Panc1 (cell line): ENCODE measurements around the gene NSD2. TPM values are rescaled to one million over a fixed set of nuclear protein-coding genes. Genes with fewer than 3 reads are reported as not detected.
A peak's percentile ranks its signal among the peaks of the same experiment; 100 is the strongest.
"Not testable (repeated sequence)": the region's sequence is repeated elsewhere in the genome, so short reads cannot be mapped to it uniquely, and the experiment has no call there.

ENCODE experiments used
- ATAC-seq: fragments of 200-7000 bp; cut with Tn5 transposase; 2 replicates; pipeline ENCODE4 v1.9.1; 2020; ENCODE audit warnings: mild to moderate bottlenecking, moderate library complexity
- BruUV-seq: library from RNA; stranded (reverse); fragments of 400-500 nt; replicated peaks from 2 replicates; lab custom pipeline; 2021; lab: Mats Ljungman, UMichigan
- CTCF ChIA-PET: fragments of 300-600 bp; sonication (Branson Sonifier 250); formaldehyde crosslinking; loops from one replicate; lab custom pipeline; 2022; ENCODE audit warnings: antibody characterized with exemption; lab: Charles Lee
- POLR2A ChIA-PET: fragments of 300-600 bp; sonication (Branson Sonifier 250); formaldehyde crosslinking; loops from one replicate; lab custom pipeline; 2022; ENCODE audit warnings: antibody characterized with exemption; lab: Charles Lee
- DNase-seq: peaks from one replicate; pipeline ENCODE4 v3.0.0-alpha.2; 2010; ENCODE audit warnings: low read depth, low spot score
- H3K27ac ChIP-seq: 2 replicates; pipeline ENCODE4 v1.5.1; 2011; ENCODE audit warnings: mild to moderate bottlenecking, low read length, inconsistent platforms
- H3K27me3 ChIP-seq: fragments of 200-500 bp; sonication (Bioruptor generic); 2 replicates; pipeline ENCODE4 v1.6.0; 2014; ENCODE audit warnings: low read length, inconsistent platforms; ENCODE audit not compliant: control insufficient read depth, insufficient read depth
- H3K36me3 ChIP-seq: fragments of 200-500 bp; sonication (Bioruptor generic); 2 replicates; pipeline ENCODE4 v1.5.1; 2014; ENCODE audit warnings: inconsistent platforms, mild to moderate bottlenecking, low read length, moderate library complexity; ENCODE audit not compliant: control insufficient read depth, insufficient read depth
- H3K4me1 ChIP-seq: 2 replicates; pipeline ENCODE4 v1.5.1; 2011; ENCODE audit warnings: inconsistent platforms, mild to moderate bottlenecking, low read length, moderate library complexity; ENCODE audit not compliant: control insufficient read depth, insufficient read depth
- H3K4me3 ChIP-seq, 2 experiments: 2 replicates each; pipeline ENCODE4 v1.5.1; 2011 to 2012; ENCODE audit warnings: low read depth in 2 of 2, low read length in 2 of 2, mild to moderate bottlenecking in 2 of 2, inconsistent platforms in 1 of 2, moderate library complexity in 1 of 2
- H3K9me3 ChIP-seq: fragments of 200-500 bp; sonication (Bioruptor generic); 2 replicates; pipeline ENCODE4 v1.5.1; 2014; ENCODE audit warnings: low read depth, mild to moderate bottlenecking, inconsistent platforms, low read length, moderate library complexity; ENCODE audit not compliant: control insufficient read depth, insufficient read depth
- POLR2AphosphoS5 ChIP-seq: IDR thresholded peaks from 2 replicates; pipeline ENCODE4 v1.6.1; 2012; ENCODE audit warnings: mild to moderate bottlenecking, low read depth, low read length, moderate library complexity
- SIN3A ChIP-seq: IDR thresholded peaks from 2 replicates; pipeline ENCODE4 v1.6.1; 2012; ENCODE audit warnings: low read depth, mild to moderate bottlenecking, low read length, moderate library complexity, borderline replicate concordance; ENCODE audit not compliant: insufficient read depth
- TCF7L2 ChIP-seq: IDR thresholded peaks from 2 replicates; pipeline ENCODE4 v1.6.1; 2011; ENCODE audit warnings: mild to moderate bottlenecking, low read depth, low read length, inconsistent platforms
- in situ Hi-C: cut with HindIII; loops from 2 replicates; pipeline ENCODE4 v1.10.0; 2016; ENCODE audit warnings: low sequenced_read_pairs, low pct_unique_long_range_greater_than_20kb
- intact Hi-C: fragments of 100-400 bp; cut with micrococcal nuclease; formaldehyde crosslinking; loops from one replicate; pipeline ENCODE4 v1.10.0; 2022; ENCODE audit not compliant: unreplicated experiment
- total RNA-seq: library from RNA; stranded (reverse); gene quantifications from one replicate; pipeline ENCODE4 v1.2.1, GENCODE V29; 2021; ENCODE audit not compliant: unreplicated experiment
- TF ChIP-seq, protein P1 (sequence below), 2 experiments: IDR thresholded peaks; 2 replicates each; pipeline ENCODE4 v1.6.1; 2011 to 2012; ENCODE audit warnings: low read depth in 2 of 2, control low read depth in 1 of 2, low read length in 1 of 2, mild to moderate bottlenecking in 1 of 2, moderate library complexity in 1 of 2; ENCODE audit not compliant: insufficient read depth in 1 of 2
- TF ChIP-seq, protein P2 (sequence below): fragments of 450-650 bp; IDR thresholded peaks from 2 replicates; pipeline ENCODE4 v1.5.1; 2017; ENCODE audit warnings: mild to moderate bottlenecking

Gene NSD2
- total RNA-seq, 1 experiment from 2014 or later = 116 TPM

DNA sequence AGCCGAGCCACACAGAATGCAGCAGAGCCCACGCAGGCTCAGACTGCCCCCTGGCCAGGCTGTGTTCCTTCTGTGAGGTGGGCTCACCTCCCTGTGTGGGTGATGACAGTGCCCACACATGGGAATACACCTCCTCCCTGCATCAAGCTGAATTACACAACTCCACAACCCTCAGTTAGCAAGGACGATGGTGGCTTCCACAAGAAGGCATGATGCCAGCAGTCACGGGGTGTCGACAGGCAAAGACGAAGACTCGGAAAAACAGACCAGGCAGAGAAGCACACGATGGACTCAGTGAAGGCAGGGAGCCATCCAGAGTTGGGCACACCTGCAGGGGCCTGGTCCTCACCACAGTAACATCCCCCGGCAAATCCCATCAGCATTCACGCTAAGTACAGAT lies 27.3 kb upstream of the NSD2 start:
- DNase-seq (no peak), ATAC-seq (no peak; the same call in 1 of the 2 replicates)
- peaks cover 3% of the 10 kb centered on the region; the same call in 1 of the 2 replicates for H3K36me3 ChIP-seq
- ChIA-PET POLR2A (no interaction called here), CTCF (no interaction called here)
- no peaks in the 10 kb centered on the region for H3K4me1 ChIP-seq
- intact Hi-C loops (no loop called here), in situ Hi-C loops (no loop called here)
- no TSS peak for BruUV-seq
- H3K27me3 ChIP-seq = no peaks in the 10 kb centered on the region
- no peaks in the 10 kb centered on the region for H3K9me3 ChIP-seq
- H3K4me3 ChIP-seq = no peak overlapping the region
- TF ChIP-seq POLR2AphosphoS5 = no peak
- TF ChIP-seq, protein P1, sequence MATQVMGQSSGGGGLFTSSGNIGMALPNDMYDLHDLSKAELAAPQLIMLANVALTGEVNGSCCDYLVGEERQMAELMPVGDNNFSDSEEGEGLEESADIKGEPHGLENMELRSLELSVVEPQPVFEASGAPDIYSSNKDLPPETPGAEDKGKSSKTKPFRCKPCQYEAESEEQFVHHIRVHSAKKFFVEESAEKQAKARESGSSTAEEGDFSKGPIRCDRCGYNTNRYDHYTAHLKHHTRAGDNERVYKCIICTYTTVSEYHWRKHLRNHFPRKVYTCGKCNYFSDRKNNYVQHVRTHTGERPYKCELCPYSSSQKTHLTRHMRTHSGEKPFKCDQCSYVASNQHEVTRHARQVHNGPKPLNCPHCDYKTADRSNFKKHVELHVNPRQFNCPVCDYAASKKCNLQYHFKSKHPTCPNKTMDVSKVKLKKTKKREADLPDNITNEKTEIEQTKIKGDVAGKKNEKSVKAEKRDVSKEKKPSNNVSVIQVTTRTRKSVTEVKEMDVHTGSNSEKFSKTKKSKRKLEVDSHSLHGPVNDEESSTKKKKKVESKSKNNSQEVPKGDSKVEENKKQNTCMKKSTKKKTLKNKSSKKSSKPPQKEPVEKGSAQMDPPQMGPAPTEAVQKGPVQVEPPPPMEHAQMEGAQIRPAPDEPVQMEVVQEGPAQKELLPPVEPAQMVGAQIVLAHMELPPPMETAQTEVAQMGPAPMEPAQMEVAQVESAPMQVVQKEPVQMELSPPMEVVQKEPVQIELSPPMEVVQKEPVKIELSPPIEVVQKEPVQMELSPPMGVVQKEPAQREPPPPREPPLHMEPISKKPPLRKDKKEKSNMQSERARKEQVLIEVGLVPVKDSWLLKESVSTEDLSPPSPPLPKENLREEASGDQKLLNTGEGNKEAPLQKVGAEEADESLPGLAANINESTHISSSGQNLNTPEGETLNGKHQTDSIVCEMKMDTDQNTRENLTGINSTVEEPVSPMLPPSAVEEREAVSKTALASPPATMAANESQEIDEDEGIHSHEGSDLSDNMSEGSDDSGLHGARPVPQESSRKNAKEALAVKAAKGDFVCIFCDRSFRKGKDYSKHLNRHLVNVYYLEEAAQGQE (IDR thresholded peaks at IDR 0.05; ENCODE audit: insufficient read depth in 1 of 2, low read depth in 2 of 2, low read length in 1 of 2) = no peak
- TF ChIP-seq, protein P2, sequence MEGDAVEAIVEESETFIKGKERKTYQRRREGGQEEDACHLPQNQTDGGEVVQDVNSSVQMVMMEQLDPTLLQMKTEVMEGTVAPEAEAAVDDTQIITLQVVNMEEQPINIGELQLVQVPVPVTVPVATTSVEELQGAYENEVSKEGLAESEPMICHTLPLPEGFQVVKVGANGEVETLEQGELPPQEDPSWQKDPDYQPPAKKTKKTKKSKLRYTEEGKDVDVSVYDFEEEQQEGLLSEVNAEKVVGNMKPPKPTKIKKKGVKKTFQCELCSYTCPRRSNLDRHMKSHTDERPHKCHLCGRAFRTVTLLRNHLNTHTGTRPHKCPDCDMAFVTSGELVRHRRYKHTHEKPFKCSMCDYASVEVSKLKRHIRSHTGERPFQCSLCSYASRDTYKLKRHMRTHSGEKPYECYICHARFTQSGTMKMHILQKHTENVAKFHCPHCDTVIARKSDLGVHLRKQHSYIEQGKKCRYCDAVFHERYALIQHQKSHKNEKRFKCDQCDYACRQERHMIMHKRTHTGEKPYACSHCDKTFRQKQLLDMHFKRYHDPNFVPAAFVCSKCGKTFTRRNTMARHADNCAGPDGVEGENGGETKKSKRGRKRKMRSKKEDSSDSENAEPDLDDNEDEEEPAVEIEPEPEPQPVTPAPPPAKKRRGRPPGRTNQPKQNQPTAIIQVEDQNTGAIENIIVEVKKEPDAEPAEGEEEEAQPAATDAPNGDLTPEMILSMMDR = no peak
- no peak for TF ChIP-seq SIN3A
- TF ChIP-seq TCF7L2 = no peak
- H3K27ac ChIP-seq = no peak overlapping the region

DNA sequence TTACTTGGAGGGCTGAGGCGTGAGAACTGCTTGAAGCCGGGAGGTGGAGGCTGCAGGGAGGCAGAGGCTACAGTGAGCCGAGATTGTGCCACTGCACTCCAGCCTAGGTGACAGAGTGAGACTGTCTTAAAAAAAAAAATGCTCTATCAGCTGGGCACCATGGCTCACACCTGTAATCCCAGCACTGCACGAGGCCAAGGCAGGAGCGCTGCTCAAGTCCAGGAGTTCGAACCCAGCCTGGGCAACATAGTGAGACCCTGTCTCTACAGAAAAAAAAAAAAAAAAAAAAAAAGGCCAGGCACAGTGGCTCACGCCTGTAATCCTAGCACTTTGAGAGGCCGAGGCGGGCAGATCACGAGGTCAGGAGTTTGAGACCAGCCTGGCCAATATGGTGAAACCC lies 26.6 kb upstream of the NSD2 start:
- ATAC-seq, H3K4me3 ChIP-seq, CTCF ChIA-PET, H3K9me3 ChIP-seq, H3K27ac ChIP-seq, H3K4me1 ChIP-seq, in situ Hi-C loops, POLR2A ChIA-PET, DNase-seq, H3K27me3 ChIP-seq, BruUV-seq, intact Hi-C loops, H3K36me3 ChIP-seq: not testable (repeated sequence)

DNA sequence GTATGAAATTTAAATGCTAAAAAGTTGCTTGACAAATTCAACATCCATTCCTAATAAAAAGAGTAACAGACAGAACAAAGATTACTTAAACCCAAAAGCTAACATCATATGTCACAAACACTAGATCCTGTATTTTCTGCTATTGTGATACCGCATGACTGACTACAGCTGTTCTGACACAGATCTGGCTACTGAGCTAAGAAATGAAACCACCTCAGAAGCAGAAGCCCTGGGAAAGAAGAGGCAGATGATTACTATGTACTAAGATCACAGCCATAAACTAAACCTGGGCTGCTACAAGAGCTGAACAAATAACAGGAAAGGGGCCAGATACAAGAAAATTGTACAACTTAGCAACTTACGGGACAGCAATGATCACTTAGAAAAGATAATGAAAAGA lies 24.6 kb upstream of the NSD2 start:
- TF ChIP-seq SIN3A = no peak
- TF ChIP-seq POLR2AphosphoS5 = no peak
- no peak for TF ChIP-seq TCF7L2
- TF ChIP-seq, protein P2 = no peak
- TF ChIP-seq, protein P1 (IDR thresholded peaks at IDR 0.05; ENCODE audit: insufficient read depth in 1 of 2, low read depth in 2 of 2, low read length in 1 of 2) = no peak
- Histone ChIP-seq H3K36me3 (no peaks in the 10 kb centered on the region; the same call in 1 of the 2 replicates), H3K4me3 (no peak overlapping the region), H3K27me3 (no peaks in the 10 kb centered on the region), H3K27ac (no peak overlapping the region), H3K9me3 (no peaks in the 10 kb centered on the region), H3K4me1 (peaks cover under 1% of the 10 kb centered on the region; the same call in 1 of the 2 replicates)
- ChIA-PET POLR2A (no interaction called here), CTCF (no interaction called here)
- BruUV-seq = TSS peak; percentile 56
- DNase-seq (no peak), ATAC-seq (no peak)
- intact Hi-C loops (no loop called here), in situ Hi-C loops (no loop called here)
